GM18499 (cell line): ENCODE measurements around the gene SLC22A4.

ENCODE experiments used
- ATAC-seq: cut with Tn5 transposase; IDR thresholded peaks from one replicate; pipeline ENCODE4 v1.9.1; 2021; ENCODE audit warnings: moderate number of reproducible peaks; ENCODE audit not compliant: insufficient read depth, unreplicated experiment

The SLC22A4 gene

DNA sequence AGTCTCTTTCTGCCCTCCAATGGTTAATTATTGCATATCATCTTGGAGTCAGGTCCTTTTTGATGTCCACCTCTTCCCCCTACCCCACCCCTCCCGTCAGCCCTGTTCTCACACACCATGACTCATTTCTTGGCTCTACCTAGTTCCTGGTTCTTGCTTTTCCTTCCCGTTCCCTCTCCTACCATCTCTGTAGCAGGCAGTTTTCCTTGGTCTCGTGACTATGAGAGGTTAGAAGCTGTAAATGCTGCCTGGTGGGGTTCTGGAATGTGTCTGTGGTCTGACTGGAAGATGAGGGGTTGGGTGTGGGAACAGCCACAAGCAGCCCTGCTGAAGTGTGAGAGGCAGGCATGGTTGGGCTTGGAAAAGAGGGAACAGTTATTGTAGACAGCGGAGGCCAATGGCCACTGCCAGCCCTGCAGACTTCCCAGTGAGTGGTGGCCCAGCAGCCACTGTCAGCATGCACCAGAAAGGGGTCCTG is 93.5 kb downstream of the SLC22A4 start:
- no peak for ATAC-seq

DNA sequence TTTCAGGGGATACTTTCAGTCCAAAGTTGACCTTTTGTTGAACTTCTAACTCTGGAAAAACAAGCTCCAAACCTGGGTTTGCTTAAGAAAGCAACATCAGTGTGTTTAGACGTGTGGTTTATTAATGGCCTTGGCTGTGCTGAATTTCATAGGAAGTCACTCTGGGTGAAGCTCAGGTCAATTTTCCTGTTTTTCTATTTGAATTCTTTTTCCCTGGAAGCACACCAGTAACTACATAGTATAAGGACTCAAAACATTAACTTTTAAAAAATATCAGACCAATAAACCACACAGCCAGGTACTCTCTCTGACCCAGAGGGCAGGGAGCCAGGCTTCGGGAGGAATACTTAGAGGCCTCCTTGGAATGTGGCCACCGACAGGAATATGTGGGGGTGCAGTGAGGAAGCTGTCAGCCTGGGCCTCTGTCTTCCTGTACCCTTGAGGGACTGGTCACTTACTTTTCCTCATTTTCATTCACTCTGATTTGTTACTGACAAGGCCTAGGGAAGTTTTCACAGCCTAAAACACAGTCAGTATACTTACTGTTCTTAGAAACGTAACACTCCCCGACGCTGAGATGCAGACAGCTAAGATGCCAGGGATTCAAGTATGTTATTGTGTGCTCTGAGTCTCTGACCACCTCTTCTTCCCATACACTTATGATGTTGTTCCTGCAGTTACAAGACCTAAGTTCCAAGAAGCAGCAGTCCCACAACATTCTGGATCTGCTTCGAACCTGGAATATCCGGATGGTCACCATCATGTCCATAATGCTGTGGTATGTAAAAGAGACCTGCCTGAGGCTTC is 94.3 kb downstream of the SLC22A4 start:
- ATAC-seq = no peak

DNA sequence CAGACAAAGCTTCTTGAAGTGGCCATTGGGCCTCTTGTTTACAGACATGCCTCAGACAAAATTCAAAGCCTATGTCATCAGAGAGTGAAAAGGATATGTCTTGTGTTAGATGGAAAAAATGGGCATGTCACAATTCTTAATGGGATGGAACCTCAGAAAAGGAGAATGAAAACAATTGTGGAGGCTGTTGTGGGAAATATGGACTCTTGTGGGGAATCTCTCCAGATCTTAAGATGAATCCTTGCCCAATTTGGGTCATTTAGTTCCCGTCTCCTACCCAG is 94.8 kb downstream of the SLC22A4 start:
- ATAC-seq = no peak

DNA sequence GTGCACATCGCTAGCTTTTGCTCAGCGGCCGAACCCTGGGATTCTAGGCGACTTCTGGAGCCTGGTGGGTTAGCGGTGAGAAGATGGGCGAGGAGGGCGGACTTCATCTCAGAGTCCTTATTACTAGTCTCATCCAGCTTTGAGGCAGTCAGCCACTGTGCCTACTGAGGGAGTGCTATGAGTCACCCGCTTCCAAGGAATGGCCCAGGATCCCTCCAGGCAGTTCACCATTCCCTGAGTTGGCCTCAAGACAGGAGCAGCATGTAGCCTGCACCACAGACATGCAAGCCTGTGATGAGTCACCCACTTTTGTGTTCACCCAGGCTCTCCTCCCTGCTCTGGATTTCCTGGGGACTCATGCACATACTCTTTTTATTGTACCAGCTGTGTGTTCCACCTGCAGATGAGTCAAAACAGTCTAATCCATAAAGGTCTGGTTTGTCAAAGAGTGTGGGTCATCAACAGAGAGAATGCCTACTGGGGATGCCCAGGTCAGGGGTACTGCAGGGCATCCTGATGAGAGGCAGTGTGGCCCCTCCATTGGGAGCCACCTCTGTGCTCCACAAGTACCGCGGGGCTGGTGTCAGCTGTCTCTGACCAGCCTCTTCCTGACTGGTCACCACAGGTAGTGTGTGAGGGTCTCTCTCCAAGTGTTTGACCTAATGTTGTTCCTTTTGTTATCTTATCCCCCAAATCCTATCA is 95.5 kb downstream of the SLC22A4 start:
- no peak for ATAC-seq

DNA sequence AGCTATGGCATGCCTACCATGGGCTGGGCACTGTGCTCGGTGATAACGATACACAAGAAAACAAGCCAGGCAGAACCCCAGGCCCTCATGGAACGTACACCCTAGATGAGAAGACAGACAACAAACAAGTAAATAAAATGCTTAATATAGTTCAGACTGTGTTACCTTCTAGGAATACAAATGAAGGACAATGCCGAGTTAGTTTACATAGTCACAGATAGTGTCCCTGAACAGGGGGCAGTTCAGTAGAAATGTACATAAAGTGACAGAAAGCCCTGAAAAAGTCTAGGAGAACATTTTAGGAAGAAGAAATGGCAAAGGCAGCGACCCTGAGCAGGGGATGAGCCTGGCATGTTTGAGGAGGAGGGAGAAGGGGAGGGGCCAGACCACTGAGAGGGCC is 97.1 kb downstream of the SLC22A4 start:
- ATAC-seq = no peak

DNA sequence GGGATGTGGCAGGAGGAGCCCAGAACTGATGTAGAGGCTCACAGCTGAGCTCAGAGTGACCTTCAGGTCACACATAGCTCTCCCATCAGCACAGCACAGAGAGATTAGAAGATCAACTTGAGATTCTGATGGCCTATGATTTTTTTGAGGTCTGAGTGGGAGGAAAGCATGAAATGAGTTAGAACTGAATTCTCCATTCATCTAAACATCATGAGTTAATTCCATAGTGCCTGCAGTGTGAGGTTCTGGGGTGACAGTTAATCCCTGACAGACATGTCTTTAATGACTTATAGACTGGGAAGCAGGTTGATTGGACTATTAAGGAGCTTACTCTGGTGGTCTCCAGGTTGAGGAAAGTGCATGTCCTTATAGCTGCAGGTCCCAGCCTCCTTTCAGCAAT is 97.7 kb downstream of the SLC22A4 start:
- ATAC-seq = no peak

DNA sequence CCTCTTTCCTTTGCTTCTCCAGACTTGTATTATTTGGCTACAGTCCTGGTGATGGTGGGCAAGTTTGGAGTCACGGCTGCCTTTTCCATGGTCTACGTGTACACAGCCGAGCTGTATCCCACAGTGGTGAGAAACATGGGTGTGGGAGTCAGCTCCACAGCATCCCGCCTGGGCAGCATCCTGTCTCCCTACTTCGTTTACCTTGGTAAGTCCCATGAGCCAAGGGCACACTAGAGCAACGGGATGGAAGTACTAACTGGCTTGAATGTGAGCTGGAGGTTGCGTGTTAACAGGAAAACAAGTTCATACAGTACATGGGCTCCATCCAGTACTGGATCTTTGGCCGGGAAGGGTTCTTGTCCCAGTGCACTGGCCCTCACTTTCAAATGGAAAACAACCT is 98.2 kb downstream of the SLC22A4 start:
- no peak for ATAC-seq

DNA sequence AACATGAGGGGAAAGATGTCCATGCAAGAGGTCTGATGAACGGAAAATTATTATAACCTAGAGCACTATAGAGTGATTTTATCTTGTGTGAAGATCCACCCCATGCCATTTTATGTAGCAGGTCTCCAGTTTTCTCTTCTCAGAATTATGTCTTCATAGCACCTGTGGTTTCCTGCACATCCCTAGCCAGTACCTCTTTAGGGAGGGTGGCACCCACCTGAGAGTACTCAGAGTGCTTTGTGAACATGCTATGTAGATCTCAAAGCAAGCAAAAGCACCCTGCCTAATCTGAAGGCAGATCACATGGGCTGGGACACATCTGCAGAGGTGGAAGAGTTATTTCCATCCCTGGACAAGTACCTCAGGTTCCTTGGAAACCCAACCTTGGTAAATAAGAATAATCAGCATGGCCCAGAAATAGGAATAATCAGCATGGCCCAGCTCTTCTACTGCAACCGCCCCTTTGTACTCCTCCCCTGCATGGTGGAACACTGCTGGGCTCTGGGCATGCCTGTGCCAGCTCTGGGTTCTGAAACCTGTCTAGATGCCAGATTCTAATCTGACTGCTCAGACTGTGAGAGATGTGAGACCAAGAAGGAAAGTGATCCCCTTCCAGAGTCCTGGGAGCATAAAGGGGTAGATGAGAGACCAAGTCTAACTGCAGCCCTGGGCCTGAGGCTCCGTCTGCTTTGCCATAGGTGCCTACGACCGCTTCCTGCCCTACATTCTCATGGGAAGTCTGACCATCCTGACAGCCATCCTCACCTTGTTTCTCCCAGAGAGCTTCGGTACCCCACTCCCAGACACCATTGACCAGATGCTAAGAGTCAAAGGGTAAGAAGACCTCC is 99.0 kb downstream of the SLC22A4 start:
- no peak for ATAC-seq
